HEK293 (cell line): Measurements from ENCODE around the gene PTCD1.

Experiments
- CTCF ChIP-seq: fragments of 450-650 bp; formaldehyde crosslinking; IDR thresholded peaks from 2 replicates; pipeline ENCODE4 v1.5.1; 2016; ENCODE audit warnings: missing biosample characterization, missing genetic modification characterization
- KLF7 ChIP-seq: fragments of 450-650 bp; formaldehyde crosslinking; IDR thresholded peaks from 2 replicates; pipeline ENCODE4 v1.5.1; 2016; ENCODE audit warnings: missing biosample characterization, missing genetic modification characterization, borderline replicate concordance
- ZBTB7A ChIP-seq: fragments of 450-650 bp; formaldehyde crosslinking; IDR thresholded peaks from 2 replicates; pipeline ENCODE4 v1.5.1; 2016; ENCODE audit warnings: low read depth, missing biosample characterization, missing genetic modification characterization
- ZNF692 ChIP-seq: fragments of 450-650 bp; formaldehyde crosslinking; IDR thresholded peaks from 2 replicates; pipeline ENCODE4 v1.5.1; 2016; ENCODE audit warnings: missing biosample characterization, missing genetic modification characterization
- TF ChIP-seq, protein P1 (sequence below): fragments of 450-650 bp; formaldehyde crosslinking; IDR thresholded peaks from 2 replicates; pipeline ENCODE4 v1.5.1; 2017; ENCODE audit warnings: missing biosample characterization, missing genetic modification characterization

DNA sequence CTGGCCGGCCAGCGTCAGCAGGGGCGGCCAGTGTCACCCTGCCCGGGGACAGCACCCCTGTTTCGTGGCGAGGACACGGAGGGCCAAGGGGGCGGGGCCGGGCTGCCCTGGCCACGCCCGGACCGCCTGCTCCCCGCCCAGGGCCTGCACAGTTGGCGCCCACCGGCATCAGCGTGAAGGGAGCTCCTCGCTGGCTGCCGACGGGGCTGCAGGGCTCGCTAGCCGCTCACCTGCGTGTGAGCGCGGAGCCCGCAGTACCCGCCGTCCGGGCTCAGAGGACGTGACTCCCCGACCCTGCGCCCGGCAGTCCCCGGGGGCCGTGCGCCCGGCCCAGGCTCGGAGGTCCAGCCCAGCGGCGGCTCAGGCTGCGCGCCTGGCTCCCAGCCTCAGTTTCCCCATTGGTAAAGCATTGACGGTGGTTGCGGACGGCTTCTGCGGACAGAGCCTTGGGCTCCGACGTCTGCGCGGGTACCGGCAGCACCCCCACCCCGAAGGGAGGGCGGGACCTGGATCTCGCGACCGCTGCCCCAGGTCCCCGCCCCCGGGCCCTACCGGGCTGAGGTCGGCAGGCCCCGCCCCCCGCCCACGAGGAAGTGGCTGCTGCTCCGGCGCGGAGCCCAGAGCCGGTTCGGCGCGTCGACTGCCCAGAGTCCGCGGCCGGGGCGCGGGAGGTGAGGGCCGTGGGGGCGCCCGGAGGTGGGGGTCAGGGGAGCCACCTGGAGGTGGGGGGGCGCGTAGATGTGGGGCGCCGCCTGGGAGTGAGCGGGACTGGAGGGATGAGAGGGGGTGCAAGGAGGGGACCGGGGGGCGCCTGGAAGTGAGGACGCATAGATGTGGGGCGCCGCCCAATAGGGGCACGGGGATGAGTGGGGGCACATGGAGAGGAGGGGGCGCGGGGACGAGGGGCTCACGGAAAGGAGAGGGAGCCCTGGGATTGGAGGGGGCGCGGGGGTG, 64.2 kb downstream of the PTCD1 start, which contains the start of gene ARPC1B:
- TF ChIP-seq CTCF (tag by site-specific recombination) (no peak), ZBTB7A (tag by site-specific recombination) (no peak), ZNF692 (tag by site-specific recombination) (no peak), KLF7 (tag by site-specific recombination) (no peak)
- TF ChIP-seq, protein P1, sequence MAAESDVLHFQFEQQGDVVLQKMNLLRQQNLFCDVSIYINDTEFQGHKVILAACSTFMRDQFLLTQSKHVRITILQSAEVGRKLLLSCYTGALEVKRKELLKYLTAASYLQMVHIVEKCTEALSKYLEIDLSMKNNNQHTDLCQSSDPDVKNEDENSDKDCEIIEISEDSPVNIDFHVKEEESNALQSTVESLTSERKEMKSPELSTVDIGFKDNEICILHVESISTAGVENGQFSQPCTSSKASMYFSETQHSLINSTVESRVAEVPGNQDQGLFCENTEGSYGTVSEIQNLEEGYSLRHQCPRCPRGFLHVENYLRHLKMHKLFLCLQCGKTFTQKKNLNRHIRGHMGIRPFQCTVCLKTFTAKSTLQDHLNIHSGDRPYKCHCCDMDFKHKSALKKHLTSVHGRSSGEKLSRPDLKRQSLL (tag by site-specific recombination), result 0 out of 2 replicates have a peak, but pooled peaks have one; percentile 35
